ENCODE results near the gene MYO10. TPM values are rescaled to one million over a fixed set of nuclear protein-coding genes. Genes with fewer than 3 reads are reported as not detected.

MYO10 gene
- total RNA-seq, 1 donor from 2014 or later = 4.8 TPM

DNA sequence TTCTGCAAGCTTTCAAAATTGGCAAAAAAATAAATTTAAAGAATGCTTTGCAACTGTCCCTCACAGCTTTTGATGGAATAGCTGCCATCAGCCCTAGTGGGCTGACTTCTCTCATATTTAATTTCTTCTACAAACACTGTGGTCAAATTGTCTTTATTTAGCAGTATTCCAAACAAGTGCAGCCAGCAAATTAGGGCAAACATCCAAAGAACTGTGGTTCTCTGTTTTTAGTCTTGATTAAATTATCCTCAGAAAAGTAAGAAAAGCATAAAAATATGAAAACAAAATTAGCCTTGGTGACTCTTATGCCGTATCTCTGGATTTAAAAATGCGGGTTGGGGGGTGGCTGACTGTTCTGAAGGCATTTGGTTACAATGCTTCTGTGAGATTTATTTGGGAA is 223.5 kb downstream of the MYO10 start:
- no peak for ATAC-seq
- intact Hi-C loops (cut with DNase I) = no loop called here
- DNase-seq (ENCODE audit: missing footprints) = no peak

GRCh38 chr5:16712178-16712577 is 223.9 kb downstream of the MYO10 start:
- ATAC-seq = no peak
- DNase-seq (ENCODE audit: missing footprints) = no peak

GRCh38 chr5:16709691-16710433 is 226.2 kb downstream of the MYO10 start:
- intact Hi-C loops (cut with DNase I) = no loop called here
- no peak for ATAC-seq
- no peak for DNase-seq (ENCODE audit: missing footprints)

More at GRCh38 chr5:16712178-16712577, 223.9 kb downstream of the MYO10 start:
- intact Hi-C loops (cut with DNase I) = no loop called here

GRCh38 chr5:16707869-16708192 is 228.3 kb downstream of the MYO10 start:
- ATAC-seq = no peak
- intact Hi-C loops (cut with DNase I) = no loop called here
- no peak for DNase-seq (ENCODE audit: missing footprints)

GRCh38 chr5:16707168-16707868 is 228.8 kb downstream of the MYO10 start:
- DNase-seq (ENCODE audit: missing footprints) = no peak
- no peak for ATAC-seq
- intact Hi-C loops (cut with DNase I) = no loop called here

DNA sequence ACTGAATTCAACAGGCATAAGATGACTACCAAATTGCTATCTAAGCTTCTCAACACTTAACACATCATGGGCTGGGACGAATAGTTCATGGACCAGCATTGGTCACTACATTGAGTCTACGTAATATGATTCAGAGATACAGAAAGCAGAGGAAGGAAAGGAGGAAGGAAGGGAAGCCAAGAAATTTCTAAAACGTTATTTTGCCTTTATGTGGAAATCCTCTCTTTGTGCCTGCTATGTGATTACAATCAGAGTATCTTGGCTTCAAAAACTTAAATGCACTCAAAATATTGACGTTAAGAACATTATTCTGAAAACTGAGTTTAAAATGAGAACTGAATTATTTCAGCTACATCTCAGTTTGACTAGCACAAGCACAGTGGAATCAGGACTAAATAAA is 231.1 kb downstream of the MYO10 start:
- ATAC-seq = no peak
- intact Hi-C loops (cut with DNase I) = no loop called here

DNA sequence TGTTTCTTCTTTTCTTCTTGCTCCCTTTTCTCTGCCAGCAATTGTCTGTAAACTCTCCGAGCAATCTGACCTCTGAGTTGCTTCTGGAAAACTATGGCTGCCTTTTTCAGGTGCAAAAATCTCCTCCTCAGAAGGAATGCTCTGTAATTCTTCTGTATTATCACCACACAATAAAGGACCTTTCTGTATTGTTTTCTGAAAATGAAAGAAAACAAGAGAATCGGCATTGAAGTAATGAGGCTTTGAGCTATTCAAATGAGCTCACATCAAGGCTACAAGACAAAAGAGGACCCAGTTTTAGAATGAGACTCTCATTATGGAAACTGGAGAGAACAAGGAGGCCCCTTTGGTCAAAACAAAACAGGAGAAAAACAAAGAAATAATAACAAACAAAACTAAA is 233.1 kb downstream of the MYO10 start:
- DNase-seq (ENCODE audit: missing footprints) (no peak), ATAC-seq (no peak)
- intact Hi-C loops (cut with DNase I) = no loop called here

More for the DNA sequence above, 231.1 kb downstream of the MYO10 start:
- DNase-seq (ENCODE audit: missing footprints) = no peak

- no peak for DNase-seq (ENCODE audit: missing footprints)
- no peak for ATAC-seq
- intact Hi-C loops (cut with DNase I) = no loop called here
Measured at GRCh38 chr5:16701134-16702099, 234.7 kb downstream of the MYO10 start.

GRCh38 chr5:16700081-16700480 is 236.0 kb downstream of the MYO10 start:
- ATAC-seq (no peak), DNase-seq (ENCODE audit: missing footprints) (no peak)
- intact Hi-C loops (cut with DNase I) = no loop called here

GRCh38 chr5:16695779-16696178 is 240.3 kb downstream of the MYO10 start:
- intact Hi-C loops (cut with DNase I) = no loop called here
- DNase-seq (ENCODE audit: missing footprints) (no peak), ATAC-seq (no peak)

GRCh38 chr5:16693879-16694278 is 242.2 kb downstream of the MYO10 start:
- no peak for DNase-seq (ENCODE audit: missing footprints)
- intact Hi-C loops (cut with DNase I) = no loop called here
- ATAC-seq = no peak

GRCh38 chr5:16691731-16692130 is 244.4 kb downstream of the MYO10 start:
- DNase-seq (ENCODE audit: missing footprints) (no peak), ATAC-seq (no peak)
- intact Hi-C loops (cut with DNase I) = no loop called here

DNA sequence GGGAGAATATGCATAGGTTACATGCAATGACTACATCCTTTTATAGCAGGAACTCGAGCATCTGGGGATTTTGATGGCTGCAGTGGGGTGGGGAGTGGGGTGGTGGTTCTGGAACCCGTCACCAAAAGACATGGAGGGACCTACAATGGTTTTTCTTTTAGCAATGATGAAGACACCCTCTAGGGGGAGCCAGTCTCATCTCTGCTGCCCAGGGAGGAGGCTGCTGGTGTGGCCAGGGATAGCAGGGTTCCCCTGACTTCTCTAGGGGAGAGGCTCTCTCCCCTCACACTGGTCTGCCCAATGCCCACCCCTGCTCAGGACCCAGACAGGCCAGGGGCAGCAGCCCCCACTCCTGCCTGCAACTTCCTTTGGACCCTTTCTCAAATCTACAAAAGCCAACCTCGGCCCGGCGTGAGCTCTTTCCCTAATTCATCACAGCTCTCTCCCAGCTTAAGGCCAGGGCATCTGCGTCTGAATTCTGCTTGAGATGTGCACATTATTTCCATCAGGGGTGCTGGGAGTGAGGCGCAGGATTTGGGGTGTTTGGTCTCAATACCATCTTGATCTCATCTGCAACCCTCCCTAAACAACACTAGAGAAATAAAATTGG is 245.7 kb downstream of the MYO10 start:
- no peak for ATAC-seq
- DNase-seq (ENCODE audit: missing footprints) = no peak
- intact Hi-C loops (cut with DNase I) = no loop called here

GRCh38 chr5:16687898-16688297 is 248.2 kb downstream of the MYO10 start:
- intact Hi-C loops (cut with DNase I) = no loop called here
- no peak for DNase-seq (ENCODE audit: missing footprints)
- ATAC-seq = no peak

- intact Hi-C loops (cut with DNase I) = no loop called here
- ATAC-seq = no peak
- DNase-seq (ENCODE audit: missing footprints) = no peak
Measured at GRCh38 chr5:16685069-16685468, 251.0 kb downstream of the MYO10 start.

- intact Hi-C loops (cut with DNase I) = no loop called here
- no peak for ATAC-seq
Measured at GRCh38 chr5:16681876-16682275, 254.2 kb downstream of the MYO10 start.

GRCh38 chr5:16679863-16680262 is 256.2 kb downstream of the MYO10 start:
- ATAC-seq = no peak
- DNase-seq (ENCODE audit: missing footprints) = no peak
- intact Hi-C loops (cut with DNase I) = no loop called here

More at GRCh38 chr5:16681876-16682275, 254.2 kb downstream of the MYO10 start:
- no peak for DNase-seq (ENCODE audit: missing footprints)

DNA sequence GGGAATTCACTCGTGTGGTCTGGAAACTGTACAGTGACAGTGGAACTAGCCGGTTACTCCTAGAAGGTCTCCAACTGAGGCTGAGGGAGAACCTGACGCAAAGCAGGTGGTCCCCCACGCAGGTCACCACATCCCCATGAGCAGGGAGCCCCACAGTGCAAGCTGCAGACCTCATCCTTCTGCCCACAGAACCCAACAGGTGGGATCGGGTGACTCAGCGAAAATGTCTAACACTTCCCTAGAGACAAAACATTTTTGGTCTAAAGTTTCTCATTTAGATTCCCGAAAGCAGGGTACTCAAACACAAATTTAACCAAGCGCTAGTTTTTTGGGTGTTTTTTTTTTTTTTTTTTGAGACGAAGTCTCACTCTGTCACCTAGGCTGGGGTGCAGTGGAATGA is 256.9 kb downstream of the MYO10 start:
- intact Hi-C loops (cut with DNase I) = no loop called here
- ATAC-seq (no peak), DNase-seq (ENCODE audit: missing footprints) (no peak)

GRCh38 chr5:16675806-16676205 is 260.3 kb downstream of the MYO10 start:
- DNase-seq (ENCODE audit: missing footprints) (no peak), ATAC-seq (no peak)
- intact Hi-C loops (cut with DNase I) = no loop called here
